T-cell (primary cell): ENCODE results near the gene FAM72A. TPM values are rescaled to one million over a fixed set of nuclear protein-coding genes. Genes with fewer than 3 reads are reported as not detected.
A peak's percentile ranks its signal among the peaks of the same experiment; 100 is the strongest.
"Not testable (repeated sequence)": the region's sequence is repeated elsewhere in the genome, so short reads cannot be mapped to it uniquely, and the experiment has no call there.

ENCODE experiments used
- ATAC-seq, 4 experiments: fragments of 200-7000 bp in 3 of 4; fragments of 150-1000 bp in 1 of 4; cut with Tn5 transposase; replicated peaks in 1 of 4; 1 replicate in 3 of 4; 2 replicates in 1 of 4; pipeline ENCODE4 v1.10.0; 2021; ENCODE audit warnings: moderate library complexity in 3 of 4, mild to moderate bottlenecking in 2 of 4, moderate number of reproducible peaks in 1 of 4
- CTCF ChIA-PET, 2 donors: fragments of 300-600 bp; sonication (Branson Sonifier 250); formaldehyde crosslinking; loops; one replicate each; lab custom pipeline; 2022; ENCODE audit warnings: antibody characterized with exemption in 2 of 2; lab: Charles Lee
- POLR2A ChIA-PET, 2 donors: fragments of 300-600 bp; sonication (Branson Sonifier 250); formaldehyde crosslinking; loops; one replicate each; lab custom pipeline; 2022; ENCODE audit warnings: antibody characterized with exemption in 2 of 2; lab: Charles Lee
- DNase-seq, 35 experiments: peaks; one replicate each; pipeline versions ENCODE4 v3.0.0 to v3.0.0-alpha.2; 2013 to 2023
- H3K27ac ChIP-seq: one replicate; pipeline ENCODE4 v1.5.1; 2013; ENCODE audit warnings: low read length
- H3K27me3 ChIP-seq, 2 experiments: replicated peaks in 1 of 2; 1 replicate in 1 of 2; 2 replicates in 1 of 2; pipeline versions ENCODE4 v1.6.1 to v1.7.0; 2013; ENCODE audit warnings: low read length in 1 of 2, mixed read lengths in 1 of 2; ENCODE audit not compliant: control insufficient read depth in 2 of 2, insufficient read depth in 2 of 2; ENCODE audit errors: extremely low read depth in 1 of 2
- H3K36me3 ChIP-seq, 2 donors: 1 replicate in 1 of 2; 2 replicates in 1 of 2; pipeline versions ENCODE4 v1.6.1 to v1.7.0; 2013; ENCODE audit warnings: low read length in 1 of 2; ENCODE audit not compliant: control insufficient read depth in 2 of 2, insufficient read depth in 1 of 2; ENCODE audit errors: extremely low read depth in 1 of 2
- H3K4me1 ChIP-seq, 2 experiments: 1 replicate in 1 of 2; 2 replicates in 1 of 2; pipeline versions ENCODE4 v1.6.1 to v1.7.0; 2013; ENCODE audit warnings: low read length in 2 of 2, mixed read lengths in 1 of 2; ENCODE audit not compliant: insufficient read depth in 2 of 2, control insufficient read depth in 1 of 2; ENCODE audit errors: extremely low read depth in 1 of 2
- H3K4me3 ChIP-seq, 2 donors: 1 replicate in 1 of 2; 2 replicates in 1 of 2; pipeline versions ENCODE4 v1.5.1 to v1.7.0; 2013; ENCODE audit warnings: mild to moderate bottlenecking in 2 of 2, low read length in 1 of 2, moderate library complexity in 1 of 2; ENCODE audit not compliant: control insufficient read depth in 1 of 2; ENCODE audit errors: extremely low read depth in 1 of 2
- H3K9me3 ChIP-seq: 2 replicates; pipeline ENCODE4 v1.7.0; 2013
- H3K27ac Mint-ChIP-seq, 2 donors: one replicate each; pipeline ENCODE4 v1.8.0; 2020 to 2021; ENCODE audit warnings: mild to moderate bottlenecking in 2 of 2, mixed read lengths in 2 of 2
- H3K27me3 Mint-ChIP-seq, 2 donors: one replicate each; pipeline ENCODE4 v1.8.0; 2021 to 2022; ENCODE audit warnings: mixed read lengths in 2 of 2
- H3K36me3 Mint-ChIP-seq: one replicate; pipeline ENCODE4 v1.8.0; 2021; ENCODE audit warnings: mixed read lengths
- H3K4me1 Mint-ChIP-seq, 3 donors: one replicate each; pipeline ENCODE4 v1.8.0; 2020 to 2022; ENCODE audit warnings: mixed read lengths in 3 of 3, mild to moderate bottlenecking in 1 of 3
- H3K4me3 Mint-ChIP-seq, 3 donors: one replicate each; pipeline ENCODE4 v1.8.0; 2020 to 2022; ENCODE audit warnings: mild to moderate bottlenecking in 3 of 3, mixed read lengths in 3 of 3, moderate library complexity in 3 of 3
- H3K9me3 Mint-ChIP-seq, 3 donors: one replicate each; pipeline ENCODE4 v1.8.0; 2020 to 2022; ENCODE audit warnings: mixed read lengths in 3 of 3
- WGBS: methylation state at CpG from one replicate; pipeline ENCODE4 v1.1.5; 2013; ENCODE audit warnings: missing lambda C conversion rate; ENCODE audit not compliant: insufficient coverage; 5-methylcytosine and 5-hydroxymethylcytosine counted together
- total RNA-seq, 35 experiments: library from RNA in 6 of 35; stranded (reverse) in 6 of 35; fragments of 120-200 nt in 1 of 35; gene quantifications; one replicate each; pipeline versions ENCODE4 v1.2.1 to v1.2.4 and lab custom pipeline; 2013 to 2026

Gene FAM72A
- total RNA-seq, 5 donors from 2014 or later (not counting 1 experiment from before 2014, with no cell fraction given) = 0.30 to 1.7 (median 1.5) TPM

GRCh38 chr1:206203364-206204158 lies 922 bp upstream of the FAM72A start, which contains the start of gene SRGAP2:
TSS of gene SRGAP2 (plus strand) at chr1:206203541. CDS start at chr1:206205971, 2,430 bp downstream.
- Mint-ChIP-seq H3K27ac (peak within 1 kb of the TSS in 1 of 2 donors; percentile 34), H3K4me3 (peak within 1 kb of the TSS; percentile 79 to 84 (median 82))
- H3K9me3 Mint-ChIP-seq, H3K27me3 Mint-ChIP-seq, H3K27ac ChIP-seq, H3K4me1 Mint-ChIP-seq, POLR2A ChIA-PET, H3K27me3 ChIP-seq, H3K9me3 ChIP-seq, H3K36me3 Mint-ChIP-seq, CTCF ChIA-PET, H3K4me1 ChIP-seq, H3K36me3 ChIP-seq: not testable (repeated sequence)
- H3K4me3 ChIP-seq = peak within 1 kb of the TSS in 1 of 2 donors; percentile 56
- 1% methylated on average over 9 of the region's 63 CpGs for WGBS
- peak in 3 of 4 experiments; percentile 0 to 2 (median 2) for ATAC-seq
- peak in 30 of 35 experiments; percentile 4 to 59 (median 22) for DNase-seq

- H3K9me3 ChIP-seq, H3K36me3 Mint-ChIP-seq, H3K27me3 Mint-ChIP-seq, H3K4me3 Mint-ChIP-seq, ATAC-seq, POLR2A ChIA-PET, H3K27me3 ChIP-seq, H3K27ac Mint-ChIP-seq, CTCF ChIA-PET, DNase-seq, H3K27ac ChIP-seq, H3K9me3 Mint-ChIP-seq, H3K36me3 ChIP-seq, H3K4me1 Mint-ChIP-seq, H3K4me3 ChIP-seq, H3K4me1 ChIP-seq: not testable (repeated sequence)
- no CpG with 5 or more reads among the region's 3 CpGs for WGBS
These were observed 5.8 kb downstream of the FAM72A start for GRCh38 chr1:206196748-206197424.

- H3K36me3 ChIP-seq, H3K4me3 ChIP-seq, H3K4me1 ChIP-seq, H3K36me3 Mint-ChIP-seq, H3K9me3 Mint-ChIP-seq, ATAC-seq, H3K27me3 ChIP-seq, H3K4me3 Mint-ChIP-seq, H3K27me3 Mint-ChIP-seq, DNase-seq, H3K4me1 Mint-ChIP-seq, H3K27ac Mint-ChIP-seq, H3K27ac ChIP-seq, H3K9me3 ChIP-seq, POLR2A ChIA-PET, CTCF ChIA-PET: not testable (repeated sequence)
- no CpG with 5 or more reads among the region's 2 CpGs for WGBS
These were observed 7.5 kb downstream of the FAM72A start for GRCh38 chr1:206195182-206195581.

- CTCF ChIA-PET, DNase-seq, H3K4me3 Mint-ChIP-seq: not testable (repeated sequence)
These were observed 15.8 kb downstream of the FAM72A start for GRCh38 chr1:206186826-206187225.

GRCh38 chr1:206185778-206186177 lies 16.9 kb downstream of the FAM72A start:
- H3K36me3 ChIP-seq, H3K27ac ChIP-seq, H3K4me1 Mint-ChIP-seq, H3K27me3 ChIP-seq, H3K27me3 Mint-ChIP-seq, H3K9me3 Mint-ChIP-seq, H3K4me3 ChIP-seq, H3K4me3 Mint-ChIP-seq, H3K9me3 ChIP-seq, H3K27ac Mint-ChIP-seq, CTCF ChIA-PET, H3K36me3 Mint-ChIP-seq, POLR2A ChIA-PET, ATAC-seq, H3K4me1 ChIP-seq, DNase-seq: not testable (repeated sequence)
- no CpG with 5 or more reads among the region's 3 CpGs for WGBS

More at GRCh38 chr1:206186826-206187225, 15.8 kb downstream of the FAM72A start:
- H3K27ac ChIP-seq, H3K4me1 Mint-ChIP-seq, H3K27ac Mint-ChIP-seq, H3K27me3 Mint-ChIP-seq, H3K9me3 Mint-ChIP-seq, H3K36me3 Mint-ChIP-seq, H3K36me3 ChIP-seq, H3K4me1 ChIP-seq, H3K4me3 ChIP-seq, ATAC-seq, POLR2A ChIA-PET, H3K27me3 ChIP-seq, H3K9me3 ChIP-seq: not testable (repeated sequence)
- no CpG with 5 or more reads among the region's 4 CpGs for WGBS

GRCh38 chr1:206183788-206184187 lies 18.9 kb downstream of the FAM72A start:
- CTCF ChIA-PET = not testable (repeated sequence)

More at GRCh38 chr1:206183788-206184187, 18.9 kb downstream of the FAM72A start:
- POLR2A ChIA-PET, ATAC-seq, H3K36me3 Mint-ChIP-seq, DNase-seq, H3K4me3 ChIP-seq, H3K9me3 ChIP-seq, H3K36me3 ChIP-seq, H3K4me1 ChIP-seq, H3K27ac Mint-ChIP-seq, H3K27me3 ChIP-seq, H3K27me3 Mint-ChIP-seq, H3K4me1 Mint-ChIP-seq, H3K4me3 Mint-ChIP-seq, H3K27ac ChIP-seq, H3K9me3 Mint-ChIP-seq: not testable (repeated sequence)
- WGBS = no CpG with 5 or more reads among the region's 2 CpGs
